HEK293T (cell line): ENCODE data around the gene ATP8B3.

Experiments used
- CTCF ChIA-PET: fragments of 350-600 bp; formaldehyde crosslinking; extraction: SDS; loops from one replicate; lab custom pipeline; 2021; ENCODE audit warnings: antibody characterized with exemption, inconsistent platforms; lab: Yijun Ruan, JAX
- POLR2A ChIA-PET: fragments of 350-600 bp; formaldehyde crosslinking; extraction: SDS; loops from one replicate; lab custom pipeline; 2020; ENCODE audit warnings: antibody characterized with exemption, inconsistent platforms; lab: Yijun Ruan, JAX
- DNase-seq: peaks from one replicate; pipeline ENCODE4 v3.0.0; 2012; ENCODE audit warnings: mixed read lengths; ENCODE audit errors: extremely low spot score
- ARNT ChIP-seq: fragments of 450-650 bp; IDR thresholded peaks from 2 replicates; pipeline ENCODE4 v1.6.1; 2017; ENCODE audit warnings: mild to moderate bottlenecking
- BHLHE40 ChIP-seq: fragments of 450-650 bp; IDR thresholded peaks from 2 replicates; pipeline ENCODE4 v1.6.1; 2016; ENCODE audit warnings: mild to moderate bottlenecking, moderate library complexity, borderline replicate concordance
- CTBP1 ChIP-seq: fragments of 450-650 bp; IDR thresholded peaks from 2 replicates; pipeline ENCODE4 v1.6.1; 2016; ENCODE audit warnings: borderline replicate concordance
- ELF4 ChIP-seq: fragments of 450-650 bp; IDR thresholded peaks from 2 replicates; pipeline ENCODE4 v1.6.1; 2017; ENCODE audit warnings: antibody characterized with exemption
- FOXA1 ChIP-seq: fragments of 450-650 bp; IDR thresholded peaks from 2 replicates; pipeline ENCODE4 v1.6.1; 2016; ENCODE audit warnings: mild to moderate bottlenecking
- FOXK2 ChIP-seq: fragments of 450-650 bp; IDR thresholded peaks from 2 replicates; pipeline ENCODE4 v1.6.1; 2016; ENCODE audit warnings: mild to moderate bottlenecking
- FOXM1 ChIP-seq: fragments of 450-650 bp; IDR thresholded peaks from 2 replicates; pipeline ENCODE4 v1.6.1; 2017; ENCODE audit warnings: mild to moderate bottlenecking, borderline replicate concordance
- HDGF ChIP-seq: fragments of 450-650 bp; IDR thresholded peaks from 2 replicates; pipeline ENCODE4 v1.6.1; 2017; ENCODE audit warnings: antibody characterized with exemption, borderline replicate concordance
- L3MBTL2 ChIP-seq: fragments of 450-650 bp; conservative IDR thresholded peaks from 2 replicates; pipeline ENCODE4 v1.6.1; 2016; ENCODE audit warnings: mild to moderate bottlenecking
- LEF1 ChIP-seq: fragments of 450-650 bp; IDR thresholded peaks from 2 replicates; pipeline ENCODE4 v1.6.1; 2017; ENCODE audit warnings: mild to moderate bottlenecking, borderline replicate concordance
- NFRKB ChIP-seq: fragments of 450-650 bp; IDR thresholded peaks from 2 replicates; pipeline ENCODE4 v1.6.1; 2016; ENCODE audit warnings: mild to moderate bottlenecking, moderate library complexity
- SP1 ChIP-seq: fragments of 450-650 bp; IDR thresholded peaks from 2 replicates; pipeline ENCODE4 v1.6.1; 2017
- SUZ12 ChIP-seq: fragments of 450-650 bp; IDR thresholded peaks from 2 replicates; pipeline ENCODE4 v1.6.1; 2016; ENCODE audit warnings: mild to moderate bottlenecking
- TARDBP ChIP-seq: fragments of 450-650 bp; IDR thresholded peaks from 2 replicates; pipeline ENCODE4 v1.6.1; 2016
- ZNF384 ChIP-seq: fragments of 450-650 bp; IDR thresholded peaks from 2 replicates; pipeline ENCODE4 v1.6.1; 2016
- TF ChIP-seq, protein P1 (sequence below): fragments of 450-650 bp; IDR thresholded peaks from 2 replicates; pipeline ENCODE4 v1.6.1; 2016

ATP8B3 gene

DNA sequence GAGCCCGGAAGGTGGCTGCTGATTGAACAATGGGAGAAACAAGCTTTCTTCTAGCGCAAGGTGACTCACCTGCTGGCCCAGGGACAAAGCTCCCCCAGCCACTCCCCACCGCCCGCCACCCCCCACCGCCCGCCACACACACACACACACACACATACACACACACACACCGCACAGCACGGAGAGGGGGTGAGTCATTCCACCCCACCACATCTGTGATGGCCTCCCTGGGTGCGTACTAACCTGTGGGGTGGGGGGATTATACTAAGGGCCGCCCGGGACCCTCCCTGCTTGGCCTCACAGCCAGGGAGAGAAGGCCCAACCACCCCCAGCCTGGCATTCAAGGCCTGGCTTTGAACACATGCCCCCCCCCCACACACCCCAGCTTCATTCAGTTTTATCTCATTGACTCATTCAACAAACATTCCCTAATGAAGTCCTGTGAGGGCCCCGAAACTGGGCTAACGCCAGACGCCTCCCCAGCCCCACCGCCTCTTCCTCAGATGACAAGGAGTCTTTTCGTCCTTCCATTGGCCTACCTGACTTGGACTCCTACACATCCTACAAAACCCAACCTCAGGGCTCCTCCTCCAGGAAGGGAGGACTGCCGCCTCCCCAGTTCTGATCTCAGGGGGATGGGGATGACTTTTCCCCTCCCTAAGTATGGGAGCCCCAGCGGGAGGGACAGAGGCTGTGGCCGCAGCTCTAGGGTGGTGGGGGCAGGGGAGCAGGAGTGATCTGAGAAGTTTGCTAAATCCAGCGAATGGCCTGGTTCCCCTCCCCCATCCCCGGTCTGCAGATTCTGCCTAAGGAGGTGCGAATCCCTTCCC is 64.6 kb downstream of the ATP8B3 start:
- ChIA-PET POLR2A (interaction anchor here (1.1 to 1.3 kb wide), 2 partner anchors 22 to 479 kb away, joined by 3 to 5 read pairs; no protein-coding TSS in a partner anchor), CTCF (interaction anchor here (0.6 kb wide), 1 partner anchor 16 kb away, joined by 3 read pairs; no protein-coding TSS in a partner anchor)
- DNase-seq: no peak
- no peak for TF ChIP-seq SUZ12
- no peak for TF ChIP-seq TARDBP
- TF ChIP-seq BHLHE40: no peak
- TF ChIP-seq FOXA1: no peak
- TF ChIP-seq FOXK2: no peak
- TF ChIP-seq ZNF384: no peak
- no peak for TF ChIP-seq ARNT
- TF ChIP-seq L3MBTL2: no peak
- no peak for TF ChIP-seq NFRKB
- TF ChIP-seq ELF4: no peak
- TF ChIP-seq SP1: no peak
- no peak for TF ChIP-seq LEF1

DNA sequence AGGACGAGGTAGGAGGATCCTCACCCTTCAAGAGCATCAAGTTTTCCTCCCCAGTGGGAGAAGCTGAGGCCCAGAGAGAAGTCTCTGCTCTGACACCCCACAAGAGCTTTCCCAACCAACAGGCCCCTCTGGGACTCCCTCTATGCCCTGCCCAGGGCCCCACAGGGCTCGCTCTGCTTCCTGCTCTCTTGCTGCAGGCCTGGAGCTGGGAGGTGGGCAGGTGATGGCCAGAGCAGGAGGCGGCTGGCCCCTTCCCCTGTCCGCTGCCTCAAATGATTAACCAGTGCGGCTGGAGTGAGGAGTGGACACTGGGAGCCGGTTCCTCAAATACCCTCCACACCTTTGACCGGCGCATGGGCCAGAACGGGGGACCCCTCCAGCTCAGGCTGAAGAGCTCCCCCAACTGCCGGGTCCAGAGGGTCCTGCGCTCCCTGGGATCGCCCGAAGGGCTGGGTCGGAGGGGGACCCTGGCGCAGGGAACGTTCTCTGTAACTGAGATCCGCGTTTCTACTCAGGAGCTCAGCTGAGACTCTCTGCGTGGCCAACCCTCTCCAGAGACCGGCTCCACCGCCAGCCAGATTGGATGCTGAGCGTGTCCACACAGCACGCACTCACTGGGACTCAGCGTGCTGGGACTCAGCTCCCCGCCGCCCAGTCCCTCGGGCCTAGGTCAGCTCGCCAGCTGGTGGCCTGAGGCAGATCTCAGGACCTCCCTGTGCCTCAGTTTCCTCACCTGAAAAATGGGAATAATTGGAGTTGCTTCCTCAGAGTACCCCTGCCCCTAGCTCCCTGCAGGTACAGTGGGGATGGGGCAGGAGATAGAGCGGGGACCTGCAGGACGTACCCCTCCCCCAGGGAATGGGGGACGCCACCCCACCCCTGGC is 65.4 kb downstream of the ATP8B3 start:
- CTCF ChIA-PET: no interaction called here
- no peak for TF ChIP-seq CTBP1
- TF ChIP-seq, protein P1, sequence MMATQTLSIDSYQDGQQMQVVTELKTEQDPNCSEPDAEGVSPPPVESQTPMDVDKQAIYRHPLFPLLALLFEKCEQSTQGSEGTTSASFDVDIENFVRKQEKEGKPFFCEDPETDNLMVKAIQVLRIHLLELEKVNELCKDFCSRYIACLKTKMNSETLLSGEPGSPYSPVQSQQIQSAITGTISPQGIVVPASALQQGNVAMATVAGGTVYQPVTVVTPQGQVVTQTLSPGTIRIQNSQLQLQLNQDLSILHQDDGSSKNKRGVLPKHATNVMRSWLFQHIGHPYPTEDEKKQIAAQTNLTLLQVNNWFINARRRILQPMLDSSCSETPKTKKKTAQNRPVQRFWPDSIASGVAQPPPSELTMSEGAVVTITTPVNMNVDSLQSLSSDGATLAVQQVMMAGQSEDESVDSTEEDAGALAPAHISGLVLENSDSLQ: no peak
- TF ChIP-seq L3MBTL2: no peak
- TF ChIP-seq SP1: no peak
- TF ChIP-seq ZNF384: no peak
- TF ChIP-seq LEF1: no peak
- TF ChIP-seq HDGF: no peak
- POLR2A ChIA-PET: interaction anchor here (1.1 to 1.3 kb wide), 3 partner anchors 21 to 478 kb away, joined by 3 to 5 read pairs (median 3); no protein-coding TSS in a partner anchor
- no peak for DNase-seq

DNA sequence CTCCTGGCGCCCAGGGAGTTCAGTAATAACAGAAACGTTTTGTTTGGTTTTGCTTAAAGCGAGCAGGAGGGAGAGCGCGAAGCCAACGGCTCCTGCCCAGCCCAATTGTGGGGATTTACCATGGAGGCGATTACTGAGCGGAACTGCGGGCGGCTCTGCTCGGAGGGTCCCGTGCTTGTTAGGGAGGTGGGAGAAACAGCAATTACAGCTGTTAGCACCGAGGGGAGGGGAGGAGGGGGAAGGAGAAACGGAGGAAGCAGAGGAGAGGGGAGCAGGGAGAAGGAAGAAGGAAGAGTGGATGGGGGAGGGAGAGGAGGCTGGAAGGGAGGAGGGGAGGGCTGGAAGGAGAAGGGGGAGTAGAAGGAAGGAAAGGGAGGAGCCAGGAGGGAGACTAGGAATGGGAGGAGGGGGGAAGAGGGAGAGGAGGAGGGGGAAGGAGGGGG is 66.5 kb downstream of the ATP8B3 start:
- ChIA-PET CTCF (no interaction called here), POLR2A (interaction anchor here (1.3 kb wide), 1 partner anchor 26 kb away, joined by 3 read pairs; no protein-coding TSS in a partner anchor)
- DNase-seq: no peak
- no peak for TF ChIP-seq HDGF
- TF ChIP-seq NFRKB: no peak
- no peak for TF ChIP-seq FOXA1
- no peak for TF ChIP-seq SP1
- TF ChIP-seq ARNT: no peak

DNA sequence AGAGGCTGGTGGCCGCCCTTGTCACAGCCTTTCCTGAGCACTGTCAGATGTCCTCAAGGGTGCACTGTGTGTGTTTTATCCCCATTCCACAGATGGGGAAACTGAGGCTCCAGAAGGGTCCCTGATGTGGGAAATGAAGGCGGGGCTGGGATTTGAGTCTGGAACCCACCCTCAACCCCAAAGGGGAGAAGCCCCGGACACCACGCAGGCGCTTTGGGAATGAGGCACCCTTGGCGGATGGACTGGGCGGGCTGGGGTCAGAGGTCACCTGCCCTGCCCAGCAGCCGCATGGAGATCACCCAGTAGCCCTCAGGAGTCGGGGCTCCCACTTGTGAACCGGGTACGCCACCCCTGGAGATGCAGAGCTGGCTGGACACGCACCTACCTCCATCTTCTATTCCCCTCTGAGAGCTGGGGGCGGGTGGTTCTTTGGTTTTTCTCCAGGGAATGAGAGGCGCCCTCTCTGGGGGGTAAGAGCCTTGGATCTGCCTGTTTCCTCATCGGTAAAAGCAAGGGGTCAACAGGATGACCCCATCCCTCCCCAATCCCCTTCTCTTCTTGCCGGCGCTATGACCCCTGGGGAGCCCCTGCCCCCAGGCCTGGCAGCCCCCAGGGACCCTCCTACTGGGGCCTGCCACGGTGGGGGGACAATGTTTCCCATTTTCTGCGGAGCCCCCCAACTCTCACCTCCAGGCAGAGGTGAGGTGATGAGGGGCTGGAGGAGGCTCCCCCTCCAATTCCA is 67.1 kb downstream of the ATP8B3 start:
- ChIA-PET POLR2A (no interaction called here), CTCF (no interaction called here)
- DNase-seq: no peak
- TF ChIP-seq FOXK2: no peak
- TF ChIP-seq TARDBP: no peak
- no peak for TF ChIP-seq ARNT
- no peak for TF ChIP-seq CTBP1
- TF ChIP-seq ELF4: no peak
- TF ChIP-seq SUZ12: no peak
- TF ChIP-seq HDGF: no peak
- TF ChIP-seq LEF1: no peak
- TF ChIP-seq, protein P1: no peak
- no peak for TF ChIP-seq L3MBTL2
- TF ChIP-seq NFRKB: no peak
- TF ChIP-seq FOXM1: no peak
- TF ChIP-seq BHLHE40: no peak
- no peak for TF ChIP-seq FOXA1
- no peak for TF ChIP-seq SP1
- no peak for TF ChIP-seq ZNF384

DNA sequence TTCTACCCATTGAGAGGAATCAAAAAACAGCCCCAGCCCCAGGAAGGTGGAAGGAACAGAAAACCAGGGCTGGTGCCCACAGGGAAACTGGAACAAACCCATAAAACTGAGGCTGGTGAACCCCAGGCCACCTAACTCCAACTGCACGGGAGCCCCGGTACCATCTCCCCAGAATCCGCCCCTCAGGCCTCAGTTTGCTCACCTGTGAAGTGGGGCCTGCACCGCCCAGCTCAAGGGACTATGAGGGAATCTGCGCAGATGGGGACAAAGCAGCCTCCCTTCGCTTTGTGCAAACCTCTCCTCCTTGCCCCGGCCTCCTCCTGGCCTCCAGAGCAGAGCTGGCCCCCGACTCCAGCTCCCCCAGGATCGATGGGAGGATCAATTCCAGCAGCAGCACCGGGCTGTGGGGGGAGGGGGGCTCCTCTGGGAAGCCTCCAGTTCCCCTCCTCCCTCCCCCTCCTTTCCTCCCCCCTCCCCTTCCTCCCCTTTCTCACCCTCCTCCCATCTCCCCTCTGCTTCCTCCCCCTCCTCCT is 67.9 kb downstream of the ATP8B3 start:
- DNase-seq: no peak
- CTCF ChIA-PET: interaction anchor here (0.6 kb wide), 1 partner anchor 383 kb away, joined by 4 read pairs; no protein-coding TSS in a partner anchor
- TF ChIP-seq NFRKB: no peak
- no peak for TF ChIP-seq TARDBP
- TF ChIP-seq ELF4: no peak
- no peak for TF ChIP-seq FOXM1
- TF ChIP-seq, protein P1: no peak
- POLR2A ChIA-PET: no interaction called here
